Measurements from ENCODE around the gene CHRND.

The CHRND gene

GRCh38 chr2:232541195-232541960, 15.4 kb downstream of the CHRND start:
- Histone ChIP-seq H4K20me1 (ENCODE audit: insufficient read depth) (no peaks in the 10 kb centered on the region), H3K4me3 (IDR thresholded peaks at IDR 0.05; ENCODE audit: insufficient read depth, low read depth, low read length) (no peak overlapping the region), H3K4me1 (ENCODE audit: low read depth, poor library complexity, severe bottlenecking) (no peaks in the 10 kb centered on the region), H3K79me2 (ENCODE audit: insufficient read depth, low read depth) (no peaks in the 10 kb centered on the region; the same call in 1 of the 2 replicates), H3K36me3 (ENCODE audit: insufficient read depth) (no peaks in the 10 kb centered on the region), H2AFZ (ENCODE audit: low read depth) (no peak overlapping the region), H3K9ac (no peak overlapping the region), H3K4me2 (no peak overlapping the region), H3K27ac (no peak overlapping the region), H3K27me3 (ENCODE audit: insufficient read depth, low read depth) (peaks cover 2% of the 10 kb centered on the region; the same call in 1 of the 2 replicates)
- TF ChIP-seq CTCF (conservative IDR thresholded peaks at IDR 0.05; ENCODE audit: low read depth, low read length): no peak

- Histone ChIP-seq H3K27ac (no peak overlapping the region), H3K4me1 (ENCODE audit: low read depth, poor library complexity, severe bottlenecking) (no peaks in the 10 kb centered on the region), H4K20me1 (ENCODE audit: insufficient read depth) (no peaks in the 10 kb centered on the region), H3K4me2 (no peak overlapping the region), H3K79me2 (ENCODE audit: insufficient read depth, low read depth) (peaks cover 1% of the 10 kb centered on the region), H3K36me3 (ENCODE audit: insufficient read depth) (no peaks in the 10 kb centered on the region), H2AFZ (ENCODE audit: low read depth) (no peak overlapping the region), H3K4me3 (IDR thresholded peaks at IDR 0.05; ENCODE audit: insufficient read depth, low read depth, low read length) (no peak overlapping the region), H3K9ac (no peak overlapping the region), H3K27me3 (ENCODE audit: insufficient read depth, low read depth) (peaks cover 2% of the 10 kb centered on the region; the same call in 1 of the 2 replicates)
- no peak for TF ChIP-seq CTCF (conservative IDR thresholded peaks at IDR 0.05; ENCODE audit: low read depth, low read length)
These were observed 16.2 kb downstream of the CHRND start for GRCh38 chr2:232541961-232542714.

GRCh38 chr2:232542715-232543467, 16.9 kb downstream of the CHRND start:
- H3K4me2 ChIP-seq: no peak overlapping the region
- no peaks in the 10 kb centered on the region for H3K4me1 ChIP-seq (ENCODE audit: low read depth, poor library complexity, severe bottlenecking)
- H3K4me3 ChIP-seq (IDR thresholded peaks at IDR 0.05; ENCODE audit: insufficient read depth, low read depth, low read length): no peak overlapping the region
- H3K27me3 ChIP-seq (ENCODE audit: insufficient read depth, low read depth): peaks cover 2% of the 10 kb centered on the region; the same call in 1 of the 2 replicates
- no peak overlapping the region for H3K9ac ChIP-seq
- H3K79me2 ChIP-seq (ENCODE audit: insufficient read depth, low read depth): peaks cover 9% of the 10 kb centered on the region
- H3K36me3 ChIP-seq (ENCODE audit: insufficient read depth): no peaks in the 10 kb centered on the region
- H2AFZ ChIP-seq (ENCODE audit: low read depth): no peak overlapping the region
- no peak overlapping the region for H3K27ac ChIP-seq
- no peak for TF ChIP-seq CTCF (conservative IDR thresholded peaks at IDR 0.05; ENCODE audit: low read depth, low read length)
- no peaks in the 10 kb centered on the region for H4K20me1 ChIP-seq (ENCODE audit: insufficient read depth)

GRCh38 chr2:232543491-232543890, 17.5 kb downstream of the CHRND start:
- no peak overlapping the region for H3K4me2 ChIP-seq
- no peaks in the 10 kb centered on the region for H3K4me1 ChIP-seq (ENCODE audit: low read depth, poor library complexity, severe bottlenecking)
- H3K36me3 ChIP-seq (ENCODE audit: insufficient read depth): no peaks in the 10 kb centered on the region
- peaks cover 2% of the 10 kb centered on the region; the same call in 1 of the 2 replicates for H3K27me3 ChIP-seq (ENCODE audit: insufficient read depth, low read depth)
- peaks cover 13% of the 10 kb centered on the region for H3K79me2 ChIP-seq (ENCODE audit: insufficient read depth, low read depth)
- H3K27ac ChIP-seq: no peak overlapping the region
- H3K9ac ChIP-seq: no peak overlapping the region
- no peaks in the 10 kb centered on the region for H4K20me1 ChIP-seq (ENCODE audit: insufficient read depth)
- H3K4me3 ChIP-seq (IDR thresholded peaks at IDR 0.05; ENCODE audit: insufficient read depth, low read depth, low read length): no peak overlapping the region
- H2AFZ ChIP-seq (ENCODE audit: low read depth): no peak overlapping the region
- no peak for TF ChIP-seq CTCF (conservative IDR thresholded peaks at IDR 0.05; ENCODE audit: low read depth, low read length)

Measured in KMS-11 (cell line).